ENCODE results near the gene LTN1. TPM values are rescaled to one million over a fixed set of nuclear protein-coding genes. Genes with fewer than 3 reads are reported as not detected.

LTN1 gene
- total RNA-seq, 2 donors from 2014 or later = 15.2 to 20.0 TPM

GRCh38 chr21:28906236-28906635, 86.4 kb downstream of the LTN1 start:
- Histone ChIP-seq H3K36me3 (replicated peaks in 1 of 2; ENCODE audit: insufficient read depth in 1 of 2, low read depth in 2 of 2) (no peaks in the 10 kb centered on the region), H3K27me3 (no peaks in the 10 kb centered on the region), H3K4me3 (no peak overlapping the region), H3K27ac (no peak overlapping the region), H3K9me3 (no peaks in the 10 kb centered on the region), H3K4me1 (no peaks in the 10 kb centered on the region)
- ATAC-seq (no peak), DNase-seq (no peak)
- TF ChIP-seq CTCF (IDR thresholded peaks at IDR 0.05) (no peak), POLR2A (IDR thresholded peaks at IDR 0.05) (no peak)
- intact Hi-C loops (cut with DNase I) = no loop called here
- 56 to 67% methylated on average over 1 of the region's 1 CpG for WGBS, 2 donors

DNA sequence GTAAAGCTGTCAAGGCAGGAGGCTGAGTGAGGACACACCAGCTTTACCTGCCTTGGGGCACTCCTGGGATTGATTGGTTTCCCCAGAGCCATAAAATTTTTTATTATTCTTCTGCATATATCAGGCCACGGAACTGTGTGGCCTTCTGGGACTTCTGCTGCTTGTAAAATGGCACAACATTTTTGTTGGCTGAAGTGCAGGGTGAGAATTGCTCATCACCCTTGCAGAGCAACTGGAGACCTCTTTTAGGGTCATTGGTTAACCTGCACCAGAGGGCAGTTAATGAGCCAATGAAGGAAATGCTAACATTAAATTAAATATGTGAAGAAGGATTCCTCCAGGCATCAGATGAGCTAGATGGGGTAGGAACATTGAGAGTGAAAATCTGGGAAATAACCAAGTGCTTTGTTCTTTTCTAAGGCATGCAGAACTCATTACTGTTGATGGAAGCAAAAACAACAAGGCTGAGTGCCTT, 87.7 kb downstream of the LTN1 start:
- no peaks in the 10 kb centered on the region for H3K27me3 ChIP-seq
- WGBS, 2 donors = 57 to 59% methylated on average over 1 of the region's 1 CpG
- H3K27ac ChIP-seq = no peak overlapping the region
- H3K36me3 ChIP-seq (replicated peaks in 1 of 2; ENCODE audit: insufficient read depth in 1 of 2, low read depth in 2 of 2) = no peaks in the 10 kb centered on the region
- intact Hi-C loops (cut with DNase I) = no loop called here
- DNase-seq (no peak), ATAC-seq (no peak)
- no peak overlapping the region for H3K4me3 ChIP-seq
- H3K4me1 ChIP-seq = no peaks in the 10 kb centered on the region
- TF ChIP-seq POLR2A (IDR thresholded peaks at IDR 0.05) = no peak
- no peak for TF ChIP-seq CTCF (IDR thresholded peaks at IDR 0.05)
- H3K9me3 ChIP-seq = no peaks in the 10 kb centered on the region

DNA sequence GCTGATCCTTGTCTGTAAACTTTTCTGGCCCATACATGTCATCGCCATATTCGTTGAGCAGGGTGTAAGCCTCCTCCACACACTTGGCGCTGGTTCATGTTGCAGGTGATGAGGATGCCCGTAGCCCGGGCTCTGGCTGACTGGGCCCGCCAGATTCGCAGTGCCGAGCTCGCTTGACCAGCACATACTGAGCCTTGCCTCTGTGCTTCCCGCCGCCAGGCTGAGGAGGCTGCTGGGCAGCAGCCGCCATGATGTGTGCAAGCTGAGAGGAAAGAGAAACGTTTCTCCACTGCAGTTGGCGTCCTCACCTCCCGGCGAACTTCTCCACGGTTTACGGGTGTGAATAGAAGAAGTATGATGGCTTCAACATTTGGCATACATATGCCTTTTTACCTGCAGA, 89.2 kb downstream of the LTN1 start:
- Histone ChIP-seq H3K4me3 (no peak overlapping the region), H3K36me3 (replicated peaks in 1 of 2; ENCODE audit: insufficient read depth in 1 of 2, low read depth in 2 of 2) (no peaks in the 10 kb centered on the region), H3K27me3 (no peaks in the 10 kb centered on the region), H3K4me1 (no peaks in the 10 kb centered on the region), H3K27ac (no peak overlapping the region), H3K9me3 (no peaks in the 10 kb centered on the region)
- WGBS, 2 donors = 81 to 89% methylated on average over 16 to 18 of the region's 18 CpGs
- TF ChIP-seq POLR2A (IDR thresholded peaks at IDR 0.05) (no peak), CTCF (IDR thresholded peaks at IDR 0.05) (no peak)
- intact Hi-C loops (cut with DNase I) = no loop called here
- DNase-seq = no peak
- no peak for ATAC-seq

- DNase-seq (no peak), ATAC-seq (no peak)
- intact Hi-C loops (cut with DNase I) = no loop called here
- Histone ChIP-seq H3K4me1 (no peaks in the 10 kb centered on the region), H3K9me3 (no peaks in the 10 kb centered on the region), H3K27me3 (no peaks in the 10 kb centered on the region), H3K36me3 (replicated peaks in 1 of 2; ENCODE audit: insufficient read depth in 1 of 2, low read depth in 2 of 2) (no peaks in the 10 kb centered on the region), H3K4me3 (no peak overlapping the region), H3K27ac (no peak overlapping the region)
- 44 to 51% methylated on average over 2 of the region's 2 CpGs for WGBS, 2 donors
- TF ChIP-seq CTCF (IDR thresholded peaks at IDR 0.05) = no peak
- TF ChIP-seq POLR2A (IDR thresholded peaks at IDR 0.05) = no peak
Observed at GRCh38 chr21:28900481-28900880, 92.2 kb downstream of the LTN1 start.

DNA sequence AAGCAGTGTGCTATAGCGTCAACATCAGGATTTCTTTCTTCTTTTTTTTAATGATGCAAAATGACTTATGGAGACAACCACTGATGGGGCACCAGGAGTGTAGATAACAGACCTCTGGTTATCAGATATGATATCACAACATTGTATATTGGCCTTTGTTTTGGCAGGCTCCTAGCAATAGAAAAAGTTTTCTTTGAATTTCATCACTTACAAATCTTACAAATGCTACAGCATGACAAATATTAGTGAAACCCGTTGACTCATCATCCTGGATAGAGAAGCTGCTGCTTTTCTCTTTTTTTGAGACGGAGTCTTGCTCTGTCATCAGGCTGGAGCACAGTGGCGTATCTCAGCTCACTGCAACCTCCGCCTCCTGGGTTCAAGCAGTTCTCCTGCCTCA, 92.9 kb downstream of the LTN1 start:
- no peak for DNase-seq
- no peaks in the 10 kb centered on the region for H3K4me1 ChIP-seq
- H3K27me3 ChIP-seq = no peaks in the 10 kb centered on the region
- H3K4me3 ChIP-seq = no peak overlapping the region
- intact Hi-C loops (cut with DNase I) = no loop called here
- WGBS, 2 donors = 77 to 88% methylated on average over 5 of the region's 5 CpGs
- H3K36me3 ChIP-seq (replicated peaks in 1 of 2; ENCODE audit: insufficient read depth in 1 of 2, low read depth in 2 of 2) = no peaks in the 10 kb centered on the region
- no peak for ATAC-seq
- no peak overlapping the region for H3K27ac ChIP-seq
- TF ChIP-seq POLR2A (IDR thresholded peaks at IDR 0.05) (no peak), CTCF (IDR thresholded peaks at IDR 0.05) (no peak)
- H3K9me3 ChIP-seq = no peaks in the 10 kb centered on the region

All from body of pancreas (tissue), 4 donors.